Esophagus squamous epithelium (tissue), 4 donors: ENCODE measurements around the gene APOL4.

Source experiments
- POLR2A ChIP-seq, 4 donors: fragments of 450-650 bp; IDR thresholded peaks; one replicate each; pipeline ENCODE4 v1.6.1; 2017; ENCODE audit warnings: antibody characterized with exemption in 4 of 4, mild to moderate bottlenecking in 4 of 4, moderate library complexity in 3 of 4
- TF ChIP-seq, protein P1 (sequence below), 6 experiments: fragments of 450-650 bp in 4 of 6; fragments of 200-600 bp in 2 of 6; sonication (generic) in 2 of 6; IDR thresholded peaks; one replicate each; pipeline ENCODE4 v1.5.1; 2016 to 2019; ENCODE audit warnings: antibody characterized with exemption in 6 of 6, mild to moderate bottlenecking in 4 of 6, moderate library complexity in 4 of 6

DNA sequence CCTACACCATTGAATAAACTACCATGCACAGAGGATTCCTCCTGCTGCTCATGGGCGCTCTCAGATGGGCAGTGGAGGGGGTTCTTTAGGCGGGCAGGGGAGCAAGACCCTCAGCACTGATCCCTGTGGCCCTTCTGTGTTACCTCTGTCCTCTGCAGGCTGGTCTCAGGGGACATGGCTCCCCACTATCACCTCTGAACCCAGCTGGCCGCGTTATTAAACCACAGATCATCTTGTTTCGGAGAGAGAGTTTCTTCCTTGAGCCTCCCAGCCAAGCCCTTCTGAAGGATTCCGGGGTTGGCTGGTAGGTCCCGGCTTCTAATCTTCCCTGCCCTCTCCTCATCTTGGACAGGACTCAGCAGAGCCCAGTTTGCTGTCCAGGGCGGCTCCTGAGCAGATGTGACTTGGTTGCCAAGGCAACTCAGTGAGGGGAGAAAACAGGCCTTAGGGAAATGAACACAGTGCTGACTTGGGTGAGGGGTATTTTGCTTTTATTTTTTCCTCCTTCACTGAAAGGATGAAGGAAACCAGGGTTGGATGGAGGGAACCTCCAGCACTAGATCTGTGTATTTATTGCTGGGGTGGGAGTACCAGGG lies 54.3 kb downstream of the APOL4 start:
- TF ChIP-seq, protein P1, sequence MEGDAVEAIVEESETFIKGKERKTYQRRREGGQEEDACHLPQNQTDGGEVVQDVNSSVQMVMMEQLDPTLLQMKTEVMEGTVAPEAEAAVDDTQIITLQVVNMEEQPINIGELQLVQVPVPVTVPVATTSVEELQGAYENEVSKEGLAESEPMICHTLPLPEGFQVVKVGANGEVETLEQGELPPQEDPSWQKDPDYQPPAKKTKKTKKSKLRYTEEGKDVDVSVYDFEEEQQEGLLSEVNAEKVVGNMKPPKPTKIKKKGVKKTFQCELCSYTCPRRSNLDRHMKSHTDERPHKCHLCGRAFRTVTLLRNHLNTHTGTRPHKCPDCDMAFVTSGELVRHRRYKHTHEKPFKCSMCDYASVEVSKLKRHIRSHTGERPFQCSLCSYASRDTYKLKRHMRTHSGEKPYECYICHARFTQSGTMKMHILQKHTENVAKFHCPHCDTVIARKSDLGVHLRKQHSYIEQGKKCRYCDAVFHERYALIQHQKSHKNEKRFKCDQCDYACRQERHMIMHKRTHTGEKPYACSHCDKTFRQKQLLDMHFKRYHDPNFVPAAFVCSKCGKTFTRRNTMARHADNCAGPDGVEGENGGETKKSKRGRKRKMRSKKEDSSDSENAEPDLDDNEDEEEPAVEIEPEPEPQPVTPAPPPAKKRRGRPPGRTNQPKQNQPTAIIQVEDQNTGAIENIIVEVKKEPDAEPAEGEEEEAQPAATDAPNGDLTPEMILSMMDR (IDR thresholded peaks at IDR 0.05) = no peak
- TF ChIP-seq POLR2A (IDR thresholded peaks at IDR 0.05) = no peak
